ENCODE measurements around the gene PFKFB4. TPM values are rescaled to one million over a fixed set of nuclear protein-coding genes. Genes with fewer than 3 reads are reported as not detected.
"Not testable (repeated sequence)": the region's sequence is repeated elsewhere in the genome, so short reads cannot be mapped to it uniquely, and the experiment has no call there.

PFKFB4 gene
- total RNA-seq, 2 donors from 2014 or later = 1.6 to 3.3 TPM

- DNase-seq (no peak), ATAC-seq (no peak)
- Mint-ChIP-seq H3K4me1 (peaks cover 23% of the 10 kb centered on the region), H3K36me3 (ENCODE audit: low read depth) (no peaks in the 10 kb centered on the region), H3K27me3 (peaks cover 9% of the 10 kb centered on the region), H3K4me3 (no peak overlapping the region), H3K27ac (peak overlapping the region; percentile 57)
- no peaks in the 10 kb centered on the region for H3K9me3 ChIP-seq (ENCODE audit: control insufficient read depth, low read length, poor library complexity, severe bottlenecking)
Observed at GRCh38 chr3:48562367-48563095, 5.9 kb upstream of the PFKFB4 start.

DNA sequence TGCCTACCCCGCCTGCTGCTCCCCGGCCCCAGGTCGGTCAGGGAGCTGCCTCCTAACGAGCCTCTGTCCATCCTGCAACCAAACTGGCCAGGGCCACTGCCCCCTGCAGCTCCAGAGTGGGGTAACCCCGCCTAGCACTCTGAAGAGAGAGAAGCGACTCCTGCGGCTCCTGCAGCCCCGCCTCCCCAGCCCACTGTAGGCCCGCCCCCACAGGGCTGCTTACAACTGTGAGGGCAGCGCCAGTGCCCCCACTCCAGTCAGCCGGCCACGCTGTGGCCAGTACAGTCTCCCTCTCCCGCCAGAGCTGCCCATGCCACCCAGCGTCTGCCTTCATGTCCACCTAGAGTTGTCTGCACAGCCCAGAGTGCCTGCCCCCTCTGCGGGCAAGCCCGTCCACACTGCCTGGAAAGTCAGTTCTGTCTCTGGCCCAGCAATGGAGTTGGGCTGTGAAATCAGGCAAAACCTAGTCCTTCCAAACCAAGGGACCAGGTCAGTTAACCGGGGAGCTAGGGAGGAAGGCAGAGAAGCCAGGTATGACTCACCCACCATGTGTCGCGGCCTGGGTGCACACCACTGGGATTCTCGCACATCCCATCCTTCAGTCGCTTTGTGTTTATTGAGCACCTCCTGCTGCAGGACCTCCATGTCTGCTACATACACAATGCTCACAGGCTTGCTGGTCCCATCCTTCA is 4.6 kb upstream of the PFKFB4 start:
- no peak overlapping the region for H3K4me3 Mint-ChIP-seq
- H3K27me3 Mint-ChIP-seq = peaks cover 9% of the 10 kb centered on the region
- ATAC-seq (no peak), DNase-seq (no peak)
- H3K9me3 ChIP-seq (ENCODE audit: control insufficient read depth, low read length, poor library complexity, severe bottlenecking) = no peaks in the 10 kb centered on the region
- H3K27ac Mint-ChIP-seq = no peak overlapping the region
- H3K36me3 Mint-ChIP-seq (ENCODE audit: low read depth) = no peaks in the 10 kb centered on the region
- H3K4me1 Mint-ChIP-seq = peaks cover 27% of the 10 kb centered on the region

- Mint-ChIP-seq H3K4me3 (no peak overlapping the region), H3K27ac (no peak overlapping the region), H3K4me1 (peaks cover 25% of the 10 kb centered on the region), H3K36me3 (ENCODE audit: low read depth) (no peaks in the 10 kb centered on the region), H3K27me3 (peaks cover 9% of the 10 kb centered on the region)
- no peak for DNase-seq
- ATAC-seq = no peak
- H3K9me3 ChIP-seq (ENCODE audit: control insufficient read depth, low read length, poor library complexity, severe bottlenecking) = no peaks in the 10 kb centered on the region
Observed at GRCh38 chr3:48560648-48561018, 4.0 kb upstream of the PFKFB4 start.

- H3K36me3 Mint-ChIP-seq (ENCODE audit: low read depth) = no peaks in the 10 kb centered on the region
- peaks cover 9% of the 10 kb centered on the region for H3K27me3 Mint-ChIP-seq
- H3K27ac Mint-ChIP-seq = peak overlapping the region; percentile 45
- ATAC-seq (no peak), DNase-seq (no peak)
- peaks cover 22% of the 10 kb centered on the region for H3K4me1 Mint-ChIP-seq
- H3K4me3 Mint-ChIP-seq = peak overlapping the region; percentile 78
- H3K9me3 ChIP-seq (ENCODE audit: control insufficient read depth, low read length, poor library complexity, severe bottlenecking) = no peaks in the 10 kb centered on the region
Observed at GRCh38 chr3:48558493-48559134, 2.0 kb upstream of the PFKFB4 start.

GRCh38 chr3:48555949-48556795 is 431 bp downstream of the PFKFB4 start:
- ATAC-seq = no peak
- DNase-seq = peak in 1 of 3 donors; percentile 11
- Mint-ChIP-seq H3K27ac (peak overlapping the region; percentile 71), H3K4me3 (peak overlapping the region; percentile 94), H3K4me1 (peaks cover 20% of the 10 kb centered on the region), H3K27me3 (peaks cover 9% of the 10 kb centered on the region), H3K36me3 (ENCODE audit: low read depth) (no peaks in the 10 kb centered on the region)
- H3K9me3 ChIP-seq (ENCODE audit: control insufficient read depth, low read length, poor library complexity, severe bottlenecking) = no peaks in the 10 kb centered on the region

GRCh38 chr3:48555231-48555948 is 1.2 kb downstream of the PFKFB4 start:
- no peak overlapping the region for H3K27ac Mint-ChIP-seq
- H3K27me3 Mint-ChIP-seq = peaks cover 9% of the 10 kb centered on the region
- H3K4me1 Mint-ChIP-seq = peaks cover 19% of the 10 kb centered on the region
- peak overlapping the region; percentile 68 for H3K4me3 Mint-ChIP-seq
- DNase-seq (no peak), ATAC-seq (no peak)
- no peaks in the 10 kb centered on the region for H3K36me3 Mint-ChIP-seq (ENCODE audit: low read depth)
- H3K9me3 ChIP-seq (ENCODE audit: control insufficient read depth, low read length, poor library complexity, severe bottlenecking) = no peaks in the 10 kb centered on the region

- no peaks in the 10 kb centered on the region for H3K36me3 Mint-ChIP-seq (ENCODE audit: low read depth)
- no peaks in the 10 kb centered on the region for H3K9me3 ChIP-seq (ENCODE audit: control insufficient read depth, low read length, poor library complexity, severe bottlenecking)
- H3K27ac Mint-ChIP-seq = no peak overlapping the region
- H3K4me1 Mint-ChIP-seq = peaks cover 13% of the 10 kb centered on the region
- DNase-seq (no peak), ATAC-seq (no peak)
- no peak overlapping the region for H3K4me3 Mint-ChIP-seq
- peaks cover 4% of the 10 kb centered on the region for H3K27me3 Mint-ChIP-seq
Observed at GRCh38 chr3:48553886-48554845, 2.4 kb downstream of the PFKFB4 start.

DNA sequence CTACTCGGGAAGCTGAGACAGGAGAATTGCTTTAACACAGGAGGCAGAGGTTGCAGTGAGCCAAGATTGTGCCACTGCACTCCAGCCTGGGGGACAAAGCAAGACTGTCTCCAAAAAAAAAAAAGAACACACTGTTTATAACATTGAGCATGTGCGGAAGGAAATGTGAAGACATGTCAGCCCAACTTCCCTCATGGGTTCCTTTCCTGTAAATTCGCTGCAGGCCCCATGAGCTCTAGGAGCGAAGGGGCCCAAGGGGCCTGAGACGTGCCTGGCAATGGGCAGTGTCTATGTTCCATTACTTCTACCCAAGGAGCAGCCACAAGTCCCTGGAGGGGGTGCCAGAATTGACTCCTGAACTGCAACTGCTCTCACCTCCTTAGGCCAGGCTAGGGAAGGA is 3.2 kb downstream of the PFKFB4 start:
- ATAC-seq (no peak), DNase-seq (no peak)
- Mint-ChIP-seq H3K27ac (no peak overlapping the region), H3K4me1 (peaks cover 12% of the 10 kb centered on the region), H3K36me3 (ENCODE audit: low read depth) (no peaks in the 10 kb centered on the region), H3K4me3 (no peak overlapping the region), H3K27me3 (no peaks in the 10 kb centered on the region)
- H3K9me3 ChIP-seq (ENCODE audit: control insufficient read depth, low read length, poor library complexity, severe bottlenecking) = no peaks in the 10 kb centered on the region

GRCh38 chr3:48552111-48552951 is 4.3 kb downstream of the PFKFB4 start:
- no peak for ATAC-seq
- Mint-ChIP-seq H3K4me1 (peaks cover 9% of the 10 kb centered on the region), H3K27me3 (no peaks in the 10 kb centered on the region), H3K36me3 (ENCODE audit: low read depth) (no peaks in the 10 kb centered on the region), H3K27ac (no peak overlapping the region), H3K4me3 (no peak overlapping the region)
- no peaks in the 10 kb centered on the region for H3K9me3 ChIP-seq (ENCODE audit: control insufficient read depth, low read length, poor library complexity, severe bottlenecking)
- no peak for DNase-seq

GRCh38 chr3:48551651-48552050 is 5.0 kb downstream of the PFKFB4 start:
- H3K4me3 Mint-ChIP-seq; H3K9me3 ChIP-seq (ENCODE audit: control insufficient read depth, low read length, poor library complexity, severe bottlenecking); H3K36me3 Mint-ChIP-seq (ENCODE audit: low read depth); ATAC-seq; DNase-seq; H3K27me3 Mint-ChIP-seq; H3K27ac Mint-ChIP-seq: not testable (repeated sequence)
- H3K4me1 Mint-ChIP-seq = peaks cover 10% of the 10 kb centered on the region
